IPS DF 6.9 (cell line): ENCODE data around the gene WDR1.

ENCODE experiments used
- DNase-seq: peaks from one replicate; pipeline ENCODE4 v3.0.0-alpha.2; 2013; ENCODE audit warnings: low read depth, low spot score
- H3K27ac ChIP-seq: one replicate; pipeline ENCODE4 v1.5.1; 2013; ENCODE audit warnings: low read length, control low read depth
- H3K27me3 ChIP-seq: 2 replicates; pipeline ENCODE4 v1.6.1; 2013; ENCODE audit warnings: mild to moderate bottlenecking, low read length; ENCODE audit not compliant: control insufficient read depth, insufficient read depth
- H3K36me3 ChIP-seq: 2 replicates; pipeline ENCODE4 v1.6.1; 2013; ENCODE audit warnings: low read length; ENCODE audit not compliant: control insufficient read depth, insufficient read depth
- H3K4me1 ChIP-seq: 2 replicates; pipeline ENCODE4 v1.6.1; 2013; ENCODE audit warnings: low read length; ENCODE audit not compliant: control insufficient read depth, insufficient read depth
- H3K4me3 ChIP-seq: 2 replicates; pipeline ENCODE4 v1.5.1; 2013; ENCODE audit warnings: mild to moderate bottlenecking, low read length
- H3K9me3 ChIP-seq: 2 replicates; pipeline ENCODE4 v1.6.1; 2013; ENCODE audit warnings: low read length, inconsistent platforms; ENCODE audit not compliant: control insufficient read depth, insufficient read depth
- WGBS: extraction: QIAGEN DNeasy Blood & Tissue Kit; methylation state at CpG from one replicate; pipeline ENCODE4 v1.1.7; 2013; ENCODE audit warnings: mixed read lengths, missing lambda C conversion rate; ENCODE audit not compliant: insufficient read length, insufficient coverage; 5-methylcytosine and 5-hydroxymethylcytosine counted together

Gene WDR1

GRCh38 chr4:10114147-10114546 is 2.5 kb downstream of the WDR1 start:
- no peak overlapping the region for H3K4me3 ChIP-seq
- whole genome bisulfite sequencing: no CpG with 5 or more reads among the region's 4 CpGs
- H3K27ac ChIP-seq: no peak overlapping the region
- peaks cover 40% of the 10 kb centered on the region for H3K36me3 ChIP-seq
- H3K27me3 ChIP-seq: no peaks in the 10 kb centered on the region
- DNase-seq: no peak
- H3K4me1 ChIP-seq: peaks cover 10% of the 10 kb centered on the region
- H3K9me3 ChIP-seq: no peaks in the 10 kb centered on the region

- no CpG with 5 or more reads among the region's 12 CpGs for WGBS
- H3K9me3 ChIP-seq: no peaks in the 10 kb centered on the region
- H3K4me1 ChIP-seq: peaks cover 10% of the 10 kb centered on the region
- no peaks in the 10 kb centered on the region for H3K27me3 ChIP-seq
- H3K36me3 ChIP-seq: peaks cover 40% of the 10 kb centered on the region
- no peak overlapping the region for H3K27ac ChIP-seq
- DNase-seq: no peak
- H3K4me3 ChIP-seq: no peak overlapping the region
These were observed 3.1 kb downstream of the WDR1 start for GRCh38 chr4:10113362-10114047.

- H3K4me1 ChIP-seq: peaks cover 8% of the 10 kb centered on the region
These were observed 3.8 kb downstream of the WDR1 start for GRCh38 chr4:10112658-10113284.

GRCh38 chr4:10111067-10111801 is 5.4 kb downstream of the WDR1 start:
- H3K27me3 ChIP-seq: no peaks in the 10 kb centered on the region
- peaks cover 10% of the 10 kb centered on the region for H3K4me1 ChIP-seq
- no CpG with 5 or more reads among the region's 13 CpGs for WGBS
- no peak for DNase-seq
- H3K4me3 ChIP-seq: no peak overlapping the region
- no peaks in the 10 kb centered on the region for H3K9me3 ChIP-seq
- peaks cover 47% of the 10 kb centered on the region for H3K36me3 ChIP-seq
- no peak overlapping the region for H3K27ac ChIP-seq

More at GRCh38 chr4:10112658-10113284, 3.8 kb downstream of the WDR1 start:
- no peaks in the 10 kb centered on the region for H3K27me3 ChIP-seq
- H3K36me3 ChIP-seq: peaks cover 44% of the 10 kb centered on the region
- no CpG with 5 or more reads among the region's 16 CpGs for WGBS
- no peak overlapping the region for H3K27ac ChIP-seq
- DNase-seq: no peak
- no peaks in the 10 kb centered on the region for H3K9me3 ChIP-seq
- H3K4me3 ChIP-seq: no peak overlapping the region

- H3K4me1 ChIP-seq: peaks cover 10% of the 10 kb centered on the region
- no CpG with 5 or more reads among the region's 11 CpGs for whole genome bisulfite sequencing
These were observed 6.5 kb downstream of the WDR1 start for GRCh38 chr4:10109995-10110670.

GRCh38 chr4:10108818-10109783 is 7.5 kb downstream of the WDR1 start:
- Histone ChIP-seq H3K9me3 (no peaks in the 10 kb centered on the region), H3K36me3 (peaks cover 32% of the 10 kb centered on the region), H3K4me3 (no peak overlapping the region), H3K4me1 (peaks cover 10% of the 10 kb centered on the region), H3K27ac (no peak overlapping the region), H3K27me3 (no peaks in the 10 kb centered on the region)
- DNase-seq: no peak
- no CpG with 5 or more reads among the region's 17 CpGs for WGBS

More at GRCh38 chr4:10109995-10110670, 6.5 kb downstream of the WDR1 start:
- H3K27ac ChIP-seq: no peak overlapping the region
- no peaks in the 10 kb centered on the region for H3K27me3 ChIP-seq
- DNase-seq: no peak
- no peak overlapping the region for H3K4me3 ChIP-seq
- peaks cover 41% of the 10 kb centered on the region for H3K36me3 ChIP-seq
- H3K9me3 ChIP-seq: no peaks in the 10 kb centered on the region

- peaks cover 25% of the 10 kb centered on the region for H3K36me3 ChIP-seq
- no peak overlapping the region for H3K27ac ChIP-seq
- no peak overlapping the region for H3K4me3 ChIP-seq
- no peak for DNase-seq
- H3K27me3 ChIP-seq: no peaks in the 10 kb centered on the region
- WGBS: no CpG with 5 or more reads among the region's 6 CpGs
- no peaks in the 10 kb centered on the region for H3K9me3 ChIP-seq
- peaks cover 10% of the 10 kb centered on the region for H3K4me1 ChIP-seq
These were observed 8.2 kb downstream of the WDR1 start for GRCh38 chr4:10108391-10108790.

- Histone ChIP-seq H3K4me3 (no peak overlapping the region), H3K9me3 (no peaks in the 10 kb centered on the region), H3K27ac (no peak overlapping the region), H3K36me3 (peaks cover 22% of the 10 kb centered on the region), H3K4me1 (peaks cover 13% of the 10 kb centered on the region), H3K27me3 (no peaks in the 10 kb centered on the region)
- WGBS: no CpG with 5 or more reads among the region's 19 CpGs
- DNase-seq: no peak
These were observed 9.2 kb downstream of the WDR1 start for GRCh38 chr4:10107111-10108091.
